Hepatocyte (in vitro differentiated cells): ENCODE results near the gene CSH1.
"Not testable (repeated sequence)": the region's sequence is repeated elsewhere in the genome, so short reads cannot be mapped to it uniquely, and the experiment has no call there.

ENCODE experiments used
- CTCF ChIP-seq: fragments of 200-600 bp; sonication (generic); IDR thresholded peaks from 2 replicates; pipeline ENCODE4 v1.5.1; 2016; ENCODE audit warnings: antibody characterized with exemption, mild to moderate bottlenecking; ENCODE audit not compliant: poor library complexity
- EZH2 ChIP-seq: fragments of 200-600 bp; sonication (generic); IDR thresholded peaks from 2 replicates; pipeline ENCODE4 v1.6.1; 2016; ENCODE audit warnings: antibody characterized with exemption, mild to moderate bottlenecking, borderline replicate concordance

- TF ChIP-seq CTCF, EZH2: not testable (repeated sequence)
Observed at GRCh38 chr17:63874061-63874626, 22.2 kb downstream of the CSH1 start.
